Measurements from ENCODE around the gene PRKAR1B. TPM values are rescaled to one million over a fixed set of nuclear protein-coding genes. Genes with fewer than 3 reads are reported as not detected.

The PRKAR1B gene
- total RNA-seq, 1 donor from 2014 or later: 82.4 TPM

- no peak for DNase-seq
These were observed 156.9 kb downstream of the PRKAR1B start for GRCh38 chr7:569996-570800.

GRCh38 chr7:569071-569855 is 157.8 kb downstream of the PRKAR1B start:
- DNase-seq: no peak

GRCh38 chr7:568031-568951 is 158.8 kb downstream of the PRKAR1B start:
- DNase-seq: peak; percentile 15

GRCh38 chr7:567305-567883 is 159.7 kb downstream of the PRKAR1B start:
- no peak for DNase-seq

- no peak for DNase-seq
These were observed 161.0 kb downstream of the PRKAR1B start for GRCh38 chr7:566100-566499.

GRCh38 chr7:564176-564865 is 162.8 kb downstream of the PRKAR1B start:
- no peak for DNase-seq

GRCh38 chr7:563629-564170 is 163.4 kb downstream of the PRKAR1B start:
- no peak for DNase-seq

- DNase-seq: no peak
These were observed 164.1 kb downstream of the PRKAR1B start for GRCh38 chr7:562789-563628.

GRCh38 chr7:562374-562675 is 164.8 kb downstream of the PRKAR1B start:
- DNase-seq: no peak

- DNase-seq: no peak
These were observed 165.3 kb downstream of the PRKAR1B start for GRCh38 chr7:561631-562373.

- no peak for DNase-seq
These were observed 166.0 kb downstream of the PRKAR1B start for GRCh38 chr7:560966-561630.

- DNase-seq: no peak
These were observed 167.7 kb downstream of the PRKAR1B start for GRCh38 chr7:559396-559705.

- no peak for DNase-seq
These were observed 169.6 kb downstream of the PRKAR1B start for GRCh38 chr7:557558-557881.

- no peak for DNase-seq
These were observed 170.1 kb downstream of the PRKAR1B start for GRCh38 chr7:556837-557557.

- no peak for DNase-seq
These were observed 170.7 kb downstream of the PRKAR1B start for GRCh38 chr7:556291-556826.

GRCh38 chr7:555551-556160 is 171.4 kb downstream of the PRKAR1B start:
- no peak for DNase-seq

- DNase-seq: no peak
These were observed 173.4 kb downstream of the PRKAR1B start for GRCh38 chr7:553636-554111.

Data from dermis blood vessel endothelial cell (primary cell).